H1 (cell line): ENCODE data around the gene FKBP1A. TPM values are rescaled to one million over a fixed set of nuclear protein-coding genes. Genes with fewer than 3 reads are reported as not detected.
A peak's percentile ranks its signal among the peaks of the same experiment; 100 is the strongest.

ENCODE experiments used
- CTCF ChIA-PET: fragments of 300-600 bp; sonication (Branson Sonifier 250); formaldehyde crosslinking; loops from one replicate; lab custom pipeline; 2021; ENCODE audit not compliant: partially characterized antibody; lab: Charles Lee
- POLR2A ChIA-PET: fragments of 300-600 bp; sonication (Branson Sonifier 250); formaldehyde crosslinking; loops from one replicate; lab custom pipeline; 2021; ENCODE audit warnings: inconsistent platforms; ENCODE audit not compliant: partially characterized antibody; lab: Charles Lee
- DNase-seq, 2 experiments: peaks; one replicate each; pipeline versions ENCODE4 v3.0.0 to v3.0.0-alpha.2; 2010 to 2022; ENCODE audit warnings: low spot score in 2 of 2, low read depth in 1 of 2, mixed read lengths in 1 of 2
- FAIRE-seq: peaks from 2 replicates; lab custom pipeline; 2011; peaks lifted over from hg19 to GRCh38; lab: Jason Lieb, UNC
- H2AFZ ChIP-seq: 2 replicates; pipeline ENCODE4 v1.8.1; 2012; ENCODE audit warnings: low read length, inconsistent platforms
- H2AK5ac ChIP-seq: 2 replicates; pipeline ENCODE4 v1.6.1; 2013; ENCODE audit warnings: low read depth, low read length
- H2BK120ac ChIP-seq: replicated peaks from 2 replicates; pipeline ENCODE3; 2013; ENCODE audit warnings: low read depth, low read length, inconsistent platforms
- H2BK12ac ChIP-seq: 2 replicates; pipeline ENCODE4 v1.6.1; 2013; ENCODE audit warnings: low read depth, low read length
- H2BK15ac ChIP-seq: 2 replicates; pipeline ENCODE4 v1.6.1; 2013; ENCODE audit warnings: low read length
- H2BK20ac ChIP-seq: 2 replicates; pipeline ENCODE4 v1.6.1; 2013; ENCODE audit warnings: low read length
- H2BK5ac ChIP-seq: 2 replicates; pipeline ENCODE4 v1.6.1; 2013; ENCODE audit warnings: low read depth, low read length
- H3K14ac ChIP-seq: 2 replicates; pipeline ENCODE4 v1.6.1; 2013; ENCODE audit warnings: inconsistent platforms; ENCODE audit not compliant: insufficient read length
- H3K18ac ChIP-seq: 2 replicates; pipeline ENCODE4 v1.6.1; 2013; ENCODE audit warnings: low read length; ENCODE audit errors: extremely low read depth
- H3K23ac ChIP-seq: 2 replicates; pipeline ENCODE4 v1.6.1; 2013; ENCODE audit warnings: inconsistent platforms; ENCODE audit not compliant: insufficient read length
- H3K23me2 ChIP-seq: 2 replicates; pipeline ENCODE4 v1.6.1; 2013; ENCODE audit warnings: low read depth, low read length
- H3K27ac ChIP-seq: 2 replicates; pipeline ENCODE4 v1.6.1; 2011; ENCODE audit warnings: low read depth, low read length, inconsistent platforms
- H3K27me3 ChIP-seq, 4 experiments: replicated peaks in 1 of 4; 1 replicate in 1 of 4; 2 replicates in 3 of 4; pipeline versions ENCODE4 v1.6.1 to v1.8.1; 2011 to 2013; ENCODE audit warnings: low read length in 3 of 4, mild to moderate bottlenecking in 3 of 4, inconsistent platforms in 2 of 4, mixed read lengths in 2 of 4, moderate library complexity in 1 of 4; ENCODE audit not compliant: control insufficient read depth in 3 of 4, insufficient read depth in 3 of 4; ENCODE audit errors: extremely low read depth in 1 of 4
- H3K36me3 ChIP-seq, 4 experiments: 2 replicates each; pipeline versions ENCODE4 v1.6.1 to v1.8.1; 2011 to 2013; ENCODE audit warnings: mild to moderate bottlenecking in 4 of 4, low read length in 3 of 4, moderate library complexity in 2 of 4, control low read depth in 1 of 4, inconsistent platforms in 1 of 4; ENCODE audit not compliant: insufficient read depth in 4 of 4, control insufficient read depth in 2 of 4
- H3K4ac ChIP-seq: replicated peaks from 2 replicates; pipeline ENCODE3; 2013; ENCODE audit warnings: low read length, low read depth, mixed read lengths, inconsistent platforms; ENCODE audit not compliant: insufficient read length
- H3K4me1 ChIP-seq, 4 experiments: replicated peaks in 1 of 4; 1 replicate in 1 of 4; 2 replicates in 3 of 4; pipeline versions ENCODE4 v1.6.1 to v1.8.1; 2011 to 2013; ENCODE audit warnings: low read length in 3 of 4, inconsistent platforms in 2 of 4, mixed read lengths in 1 of 4; ENCODE audit not compliant: insufficient read depth in 4 of 4, control insufficient read depth in 3 of 4
- H3K4me2 ChIP-seq, 2 experiments: 2 replicates each; pipeline versions ENCODE4 v1.6.1 to v1.8.1; 2011 to 2013; ENCODE audit warnings: low read depth in 2 of 2, low read length in 2 of 2, control low read depth in 1 of 2, inconsistent platforms in 1 of 2, mild to moderate bottlenecking in 1 of 2; ENCODE audit not compliant: insufficient read depth in 1 of 2
- H3K4me3 ChIP-seq, 4 experiments: fragments of 200-600, 300-600 bp in 1 of 4; sonication (generic), shearing (Covaris generic), sonication (Bioruptor Twin) in 1 of 4; 2 replicates each; pipeline versions ENCODE4 v1.5.1 to v1.8.1; 2011 to 2016; ENCODE audit warnings: low read length in 4 of 4, low read depth in 3 of 4, control low read depth in 2 of 4, inconsistent platforms in 2 of 4, mild to moderate bottlenecking in 2 of 4, mixed read lengths in 1 of 4, moderate library complexity in 1 of 4; ENCODE audit not compliant: insufficient read depth in 2 of 4; ENCODE audit errors: extremely low read depth in 1 of 4
- H3K56ac ChIP-seq: replicated peaks from 2 replicates; pipeline ENCODE3; 2013; ENCODE audit warnings: low read depth, mild to moderate bottlenecking, mixed read lengths, low read length, inconsistent platforms; ENCODE audit not compliant: insufficient read length
- H3K79me1 ChIP-seq: 2 replicates; pipeline ENCODE4 v1.6.1; 2013; ENCODE audit warnings: low read depth, low read length, control low read depth
- H3K79me2 ChIP-seq, 2 experiments: 2 replicates each; pipeline versions ENCODE4 v1.6.1 to v1.8.1; 2012 to 2013; ENCODE audit warnings: low read length in 2 of 2, mild to moderate bottlenecking in 2 of 2, inconsistent platforms in 1 of 2; ENCODE audit not compliant: insufficient read depth in 2 of 2, control insufficient read depth in 1 of 2
- H3K9ac ChIP-seq, 4 experiments: replicated peaks in 1 of 4; 1 replicate in 1 of 4; 2 replicates in 3 of 4; pipeline versions ENCODE4 v1.6.1 to v1.8.1; 2011 to 2013; ENCODE audit warnings: low read depth in 3 of 4, low read length in 3 of 4, control low read depth in 2 of 4, mild to moderate bottlenecking in 2 of 4, moderate library complexity in 2 of 4, inconsistent platforms in 1 of 4; ENCODE audit errors: extremely low read depth in 1 of 4
- H3K9me3 ChIP-seq, 2 experiments: 2 replicates each; pipeline versions ENCODE4 v1.6.1 to v1.8.1; 2012 to 2013; ENCODE audit warnings: mild to moderate bottlenecking in 2 of 2, moderate library complexity in 2 of 2, control low read depth in 1 of 2, inconsistent platforms in 1 of 2, low read depth in 1 of 2, low read length in 1 of 2, mixed read lengths in 1 of 2; ENCODE audit not compliant: insufficient read depth in 2 of 2
- H4K20me1 ChIP-seq, 2 experiments: replicated peaks in 1 of 2; 2 replicates each; pipeline versions ENCODE3 to v1.8.1; 2011 to 2013; ENCODE audit warnings: inconsistent platforms in 2 of 2, low read length in 2 of 2, mild to moderate bottlenecking in 1 of 2; ENCODE audit not compliant: insufficient read depth in 2 of 2, control insufficient read depth in 1 of 2
- H4K5ac ChIP-seq: 2 replicates; pipeline ENCODE4 v1.6.1; 2013; ENCODE audit warnings: low read length, low read depth, mixed read lengths, inconsistent platforms; ENCODE audit not compliant: insufficient read length
- H4K8ac ChIP-seq: 2 replicates; pipeline ENCODE4 v1.8.0; 2013; ENCODE audit warnings: mild to moderate bottlenecking, moderate library complexity, low read length, inconsistent platforms; ENCODE audit not compliant: insufficient read depth; ENCODE audit errors: extremely low read depth
- H4K91ac ChIP-seq: replicated peaks from 2 replicates; pipeline ENCODE3; 2013; ENCODE audit warnings: low read length, mixed read lengths, inconsistent platforms; ENCODE audit not compliant: insufficient read length
- KDM5A ChIP-seq: fragments of 200-600 bp; IDR thresholded peaks from 2 replicates; pipeline ENCODE4 v1.7.1; 2012; ENCODE audit warnings: mild to moderate bottlenecking, low read length, inconsistent platforms, mixed read lengths
- SIN3A ChIP-seq, 2 experiments: IDR thresholded peaks in 1 of 2; conservative IDR thresholded peaks in 1 of 2; 2 replicates each; pipeline ENCODE4 v1.6.1; 2011 to 2012; ENCODE audit warnings: low read length in 2 of 2, improper control_type of control experiment in 1 of 2, low read depth in 1 of 2, mild to moderate bottlenecking in 1 of 2
- TCF12 ChIP-seq: IDR thresholded peaks from 2 replicates; pipeline ENCODE4 v1.6.1; 2011; ENCODE audit warnings: low read depth, mild to moderate bottlenecking, low read length
- YY1 ChIP-seq: IDR thresholded peaks from 2 replicates; pipeline ENCODE4 v1.6.1; 2011; ENCODE audit warnings: low read depth, mild to moderate bottlenecking, low read length
- WGBS, 2 experiments: shearing (Covaris generic) in 1 of 2; methylation state at CpG; one replicate each; pipeline versions ENCODE4 v1.1.6 to v1.1.7; 2013 to 2015; ENCODE audit warnings: low lambda C conversion rate in 2 of 2, mixed read lengths in 2 of 2, inconsistent platforms in 1 of 2, low coverage in 1 of 2, missing lambda C conversion rate in 1 of 2; ENCODE audit not compliant: insufficient replicate concordance in 2 of 2, insufficient coverage in 1 of 2, insufficient read length in 1 of 2; ENCODE audit errors: extremely low coverage in 1 of 2, missing lambda C conversion rate in 1 of 2; 5-methylcytosine and 5-hydroxymethylcytosine counted together
- polyA plus RNA-seq, 7 experiments: library from polyadenylated mRNA; depleted of rRNA in 3 of 7; stranded (reverse) in 5 of 7; unstranded in 2 of 7; fragments of >200 nt in 5 of 7; fragments of 200-250 nt in 2 of 7; gene quantifications; 1 replicate in 5 of 7; 2 replicates in 1 of 7; 4 replicates in 1 of 7; pipeline versions ENCODE4 v1.2.1 to v1.2.3, GENCODE V29; 2011 to 2013; ENCODE audit warnings: missing spikeins in 2 of 7, mixed read lengths in 2 of 7
- total RNA-seq: library from RNA; stranded (reverse); fragmentation: NEBNext Ultra II Directional; extraction: Animal tissue kit (Norgen Biotek cat#: 25700); gene quantifications from 2 replicates; pipeline ENCODE4 v1.2.1, GENCODE V29; 2021

The FKBP1A gene
- total and polyA plus RNA-seq, 2 of the 8 experiments (the other 6 are each of a cell fraction or from before 2014, with no cell fraction given): 250 to 685 TPM

DNA sequence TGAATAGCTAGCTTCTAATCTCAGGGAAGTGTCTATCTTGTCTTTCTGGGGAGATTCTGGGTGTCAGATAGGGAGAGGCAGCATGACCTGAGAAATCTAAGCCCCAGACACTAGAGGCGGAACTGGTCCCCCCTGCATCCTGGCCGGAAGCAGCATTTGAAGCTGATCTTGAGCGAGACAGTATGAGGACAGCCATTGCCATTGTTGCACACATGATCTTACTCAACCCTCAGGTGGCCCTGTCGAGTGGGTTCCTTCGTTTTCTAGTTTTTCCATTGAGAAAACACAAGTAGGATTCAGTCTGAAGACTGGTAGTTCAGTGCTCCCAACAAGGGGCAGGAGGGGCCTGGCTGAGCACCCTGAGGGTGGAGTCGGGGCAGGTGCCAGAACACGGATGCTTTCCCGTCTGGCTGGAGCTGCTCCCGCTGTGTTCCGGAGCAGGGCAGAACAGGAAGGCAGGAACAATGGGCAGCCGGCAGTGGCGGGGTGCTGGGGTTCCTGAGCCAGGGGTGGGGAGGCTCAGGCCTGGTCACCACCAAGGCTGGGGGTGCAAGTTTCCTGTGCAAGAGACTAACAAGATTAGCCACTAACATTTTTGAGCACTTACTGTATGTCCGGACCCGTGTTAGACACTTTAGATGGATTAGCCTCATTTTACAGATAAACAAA is 56.0 kb downstream of the FKBP1A start:
- ChIA-PET CTCF (interaction anchor here (1.0 to 2.4 kb wide), 5 partner anchors 24 to 110 kb away, joined by 3 to 7 read pairs (median 3); no protein-coding TSS in a partner anchor), POLR2A (interaction anchor here (0.6 to 3.2 kb wide), 8 partner anchors 8 to 97 kb away, joined by 3 to 27 read pairs (median 5); partner anchors contain the start of gene SDCBP2)
- FAIRE-seq: no peak
- no peaks in the 10 kb centered on the region for H3K27me3 ChIP-seq
- H3K4me2 ChIP-seq: no peak overlapping the region; a peak in 1 of 4 replicates
- H3K4ac ChIP-seq: no peak overlapping the region
- peaks cover 0 to 2% of the 10 kb centered on the region in 2 experiments; a peak in 1 of 4 replicates for H3K79me2 ChIP-seq
- no peak overlapping the region for H2AK5ac ChIP-seq
- H4K91ac ChIP-seq: no peak overlapping the region
- H2BK15ac ChIP-seq: no peak overlapping the region
- H3K18ac ChIP-seq: no peak overlapping the region
- H3K23ac ChIP-seq: no peak overlapping the region
- H2BK120ac ChIP-seq: no peak overlapping the region
- peaks cover 0 to 2% (median 0%) of the 10 kb centered on the region in 4 experiments; a peak in 3 of 7 replicates for H3K4me1 ChIP-seq
- H3K14ac ChIP-seq: no peak overlapping the region
- H3K23me2 ChIP-seq: no peaks in the 10 kb centered on the region
- no peak overlapping the region for H2BK12ac ChIP-seq
- no peak overlapping the region for H4K5ac ChIP-seq
- peak in 1 of 2 experiments; percentile 48 for DNase-seq
- H4K8ac ChIP-seq: no peak overlapping the region
- no peak overlapping the region for H3K56ac ChIP-seq
- H2AFZ ChIP-seq: no peak overlapping the region
- no peak overlapping the region for H3K9ac ChIP-seq
- no peak overlapping the region for H3K4me3 ChIP-seq
- peaks cover 0 to under 1% (median 0%) of the 10 kb centered on the region in 4 experiments; a peak in 1 of 8 replicates for H3K36me3 ChIP-seq
- H3K27ac ChIP-seq: no peak overlapping the region
- no peak overlapping the region for H2BK5ac ChIP-seq
- H3K79me1 ChIP-seq: peaks cover 3% of the 10 kb centered on the region
- H2BK20ac ChIP-seq: no peak overlapping the region
- no peaks in the 10 kb centered on the region for H3K9me3 ChIP-seq
- 61% methylated on average over 14 of the region's 14 CpGs; no CpG with 5 or more reads in 1 of the 2 experiments for WGBS, 2 experiments
- peaks cover 7 to 18% of the 10 kb centered on the region in 2 experiments for H4K20me1 ChIP-seq
- TF ChIP-seq SIN3A (conservative IDR thresholded peaks at IDR 0.05 in 1 of 2, IDR thresholded peaks at IDR 0.05 in 1 of 2; ENCODE audit: low read depth in 1 of 2, low read length in 2 of 2) (no peak), YY1 (no peak), TCF12 (no peak), KDM5A (no peak)
